HG03571 (cell line): Measurements from ENCODE around the gene CACNA1C.

Source experiments
- ATAC-seq: cut with Tn5 transposase; IDR thresholded peaks from one replicate; pipeline ENCODE4 v1.9.1; 2021; ENCODE audit not compliant: unreplicated experiment

Gene CACNA1C

DNA sequence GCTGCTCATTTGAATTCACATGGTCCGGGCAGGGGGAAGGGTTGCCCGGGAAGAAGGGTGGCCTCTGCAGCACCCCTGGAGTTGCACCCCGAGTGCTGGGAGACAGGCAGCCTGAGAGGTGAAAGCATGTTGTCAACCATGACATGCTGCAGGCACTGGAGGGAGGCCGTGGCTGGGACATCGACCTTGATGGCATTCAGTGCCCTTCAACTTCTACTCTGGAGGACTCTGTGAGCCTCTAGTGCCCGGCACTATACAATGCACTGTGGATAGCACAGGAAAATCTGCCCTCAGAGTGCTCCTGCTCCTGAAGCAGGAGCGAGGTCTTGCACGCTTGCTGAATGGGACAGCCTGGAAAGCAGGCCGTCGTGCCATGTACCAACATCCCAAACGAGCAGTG is 382.7 kb downstream of the CACNA1C start:
- no peak for ATAC-seq

DNA sequence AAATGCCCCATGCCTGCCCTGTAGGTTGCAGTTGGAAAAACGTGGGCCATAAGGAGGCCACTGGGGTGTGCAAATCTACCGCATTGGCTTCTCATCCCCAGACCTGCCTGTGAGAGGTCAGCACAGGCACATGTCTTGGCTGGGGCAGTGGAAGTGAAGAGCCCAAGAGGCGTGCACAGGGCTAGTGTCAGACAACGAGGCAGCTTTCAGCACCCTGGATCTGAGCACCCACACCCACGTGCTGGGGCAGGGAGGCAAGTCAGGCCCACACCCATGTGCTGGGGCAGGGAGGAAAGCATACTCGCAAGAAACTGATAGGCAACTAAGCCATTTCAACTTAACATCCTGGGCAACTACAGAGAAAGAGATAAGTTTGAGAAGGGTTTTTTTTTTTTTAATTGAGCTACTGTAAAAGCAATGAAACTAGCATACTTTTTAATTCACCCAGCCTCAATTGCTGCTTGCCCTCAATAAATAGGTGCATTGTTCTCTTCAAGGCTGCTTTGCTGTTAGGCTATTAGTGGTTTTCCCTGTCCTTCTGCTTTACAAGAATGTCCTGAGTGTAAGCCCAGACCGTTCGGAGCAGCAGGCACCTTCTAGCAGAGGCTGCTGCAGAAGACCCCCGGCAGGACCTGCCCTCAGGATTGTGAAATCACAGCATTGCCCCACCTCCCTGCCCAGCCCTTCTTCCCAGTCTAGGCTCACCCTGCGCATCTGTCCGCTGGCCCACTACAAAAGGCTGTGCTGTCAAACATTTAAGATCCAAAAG is 386.7 kb downstream of the CACNA1C start:
- no peak for ATAC-seq

DNA sequence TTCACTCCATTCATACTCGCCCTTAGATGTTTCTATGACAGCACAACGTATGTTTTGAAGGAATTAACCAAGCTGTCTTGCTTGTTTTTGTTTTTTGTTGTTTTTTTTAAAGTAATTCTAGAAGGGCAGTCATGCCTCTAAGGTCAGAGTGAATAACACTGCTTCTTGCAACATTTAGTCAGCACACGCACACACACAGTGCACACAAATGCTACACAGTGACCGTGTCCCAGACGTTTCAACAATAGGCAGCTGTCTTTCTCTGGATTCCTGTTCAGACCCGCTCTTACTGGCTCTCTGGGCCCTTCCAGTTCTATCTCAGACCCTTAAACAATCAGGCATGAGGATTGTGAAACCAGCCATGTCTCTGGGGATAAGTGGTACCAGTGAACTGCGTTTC is 391.0 kb downstream of the CACNA1C start:
- no peak for ATAC-seq

DNA sequence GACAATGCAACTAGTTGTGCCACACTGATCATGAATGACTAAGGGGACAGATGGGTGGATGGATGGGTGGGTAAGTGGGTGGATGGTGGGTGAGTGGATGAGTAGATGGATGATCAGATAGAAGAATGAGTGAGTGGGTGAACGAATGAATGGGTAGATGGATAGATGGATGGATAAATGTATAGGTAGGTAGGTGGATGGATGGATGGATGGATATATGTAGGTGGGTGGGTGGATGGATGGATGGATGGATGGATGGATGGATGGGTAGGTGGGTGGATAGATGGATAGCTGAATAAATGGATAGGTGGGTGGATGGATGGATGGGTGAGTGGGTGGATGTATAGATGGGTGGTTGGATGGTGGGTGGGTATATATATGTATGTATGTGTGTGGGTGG is 393.2 kb downstream of the CACNA1C start:
- no peak for ATAC-seq

DNA sequence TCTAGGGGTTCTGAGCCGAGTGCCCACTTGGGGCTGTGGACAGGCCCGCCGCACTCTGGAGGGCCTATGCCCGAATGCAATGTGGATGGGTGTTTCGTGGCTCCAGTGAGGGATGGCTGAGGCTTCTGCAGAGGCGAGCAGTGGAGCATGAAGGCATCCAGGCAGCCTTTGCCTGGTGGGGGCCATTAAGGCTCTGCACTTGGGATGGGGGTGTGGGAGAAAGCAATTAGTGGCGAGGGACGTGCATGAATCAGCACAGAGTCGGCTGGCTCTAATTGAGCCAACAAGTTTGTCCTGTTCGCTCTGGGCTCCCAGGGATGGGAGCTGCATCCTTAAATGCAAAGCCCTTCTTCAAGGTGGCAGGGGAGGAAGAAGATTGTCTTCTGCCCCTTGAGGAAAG is 395.1 kb downstream of the CACNA1C start:
- no peak for ATAC-seq

DNA sequence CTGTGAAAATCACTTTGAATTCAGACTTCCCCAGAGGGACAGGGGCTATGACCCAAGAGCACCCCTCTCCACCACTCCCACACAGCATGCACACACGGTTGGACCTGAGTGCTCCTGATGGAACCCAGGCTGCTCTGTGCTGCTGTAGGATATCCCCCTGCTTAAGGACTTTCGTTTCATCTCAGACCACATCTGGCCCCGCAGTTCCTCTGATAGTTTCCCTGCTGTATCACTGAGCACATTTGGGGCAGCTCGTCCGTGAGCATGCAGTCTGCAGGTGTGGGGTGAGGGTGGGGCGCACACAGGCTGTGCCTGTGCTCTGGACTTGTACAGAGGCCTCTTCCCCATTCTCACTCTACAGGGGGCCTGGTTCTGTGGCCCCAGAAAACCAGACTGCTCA is 396.8 kb downstream of the CACNA1C start:
- no peak for ATAC-seq

DNA sequence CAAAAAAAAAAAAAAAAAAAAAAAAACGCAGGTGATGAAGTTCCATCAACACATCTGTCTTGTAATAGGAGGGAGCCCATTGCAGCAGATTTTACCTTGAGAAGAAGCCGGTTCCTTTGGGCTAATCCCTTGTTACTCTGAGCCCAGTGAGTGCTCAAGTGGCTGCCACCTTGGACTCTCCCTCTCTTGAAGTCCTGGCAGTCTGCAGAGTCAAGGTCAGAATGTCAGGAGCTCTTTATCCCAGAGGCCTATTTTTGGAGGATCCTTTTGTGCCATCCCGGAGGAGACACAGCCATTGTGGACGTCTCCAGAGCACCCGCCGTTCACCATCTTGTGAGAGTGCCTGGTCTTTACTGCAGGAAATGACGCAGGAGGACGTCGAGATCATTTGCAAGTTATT is 397.8 kb downstream of the CACNA1C start:
- no peak for ATAC-seq

DNA sequence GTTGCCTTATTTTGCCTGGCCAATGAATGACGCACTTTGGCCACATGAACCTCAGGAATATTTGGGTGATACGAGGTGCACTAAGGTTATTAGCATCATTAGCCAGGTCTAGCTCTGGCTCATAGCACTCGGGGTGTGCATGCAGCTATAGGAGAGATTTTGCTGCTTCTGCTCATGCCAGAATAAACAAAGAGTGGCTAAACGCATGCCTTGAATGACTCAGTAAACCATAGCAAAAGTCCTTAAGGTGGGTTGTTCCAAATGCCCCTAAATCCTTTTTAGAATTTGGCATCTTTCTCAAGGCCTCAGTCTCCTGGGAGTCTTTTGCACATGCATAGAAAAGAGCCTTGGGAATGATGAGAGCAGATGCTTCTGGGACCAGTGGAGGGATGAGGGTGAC is 398.2 kb downstream of the CACNA1C start:
- no peak for ATAC-seq

DNA sequence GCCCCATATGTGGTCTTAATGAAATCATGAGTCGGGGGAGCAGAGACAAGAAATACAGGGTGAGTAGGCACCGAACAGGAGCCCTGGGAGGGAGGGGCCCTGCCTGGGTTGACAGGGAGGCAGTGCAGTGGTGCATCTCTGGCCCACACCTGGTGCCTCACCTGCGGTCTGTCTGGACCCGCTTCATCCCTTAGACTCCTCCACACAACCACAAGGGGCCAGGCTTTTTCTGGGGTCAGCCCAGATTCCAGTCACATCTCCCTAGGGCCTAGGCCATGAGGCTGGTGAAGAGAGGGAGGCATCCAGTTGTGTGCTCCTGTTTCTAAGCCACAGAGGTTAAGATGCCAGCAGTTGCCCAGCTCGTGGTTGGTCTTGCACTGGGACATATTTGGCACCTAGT is 398.7 kb downstream of the CACNA1C start:
- ATAC-seq, result no peak

DNA sequence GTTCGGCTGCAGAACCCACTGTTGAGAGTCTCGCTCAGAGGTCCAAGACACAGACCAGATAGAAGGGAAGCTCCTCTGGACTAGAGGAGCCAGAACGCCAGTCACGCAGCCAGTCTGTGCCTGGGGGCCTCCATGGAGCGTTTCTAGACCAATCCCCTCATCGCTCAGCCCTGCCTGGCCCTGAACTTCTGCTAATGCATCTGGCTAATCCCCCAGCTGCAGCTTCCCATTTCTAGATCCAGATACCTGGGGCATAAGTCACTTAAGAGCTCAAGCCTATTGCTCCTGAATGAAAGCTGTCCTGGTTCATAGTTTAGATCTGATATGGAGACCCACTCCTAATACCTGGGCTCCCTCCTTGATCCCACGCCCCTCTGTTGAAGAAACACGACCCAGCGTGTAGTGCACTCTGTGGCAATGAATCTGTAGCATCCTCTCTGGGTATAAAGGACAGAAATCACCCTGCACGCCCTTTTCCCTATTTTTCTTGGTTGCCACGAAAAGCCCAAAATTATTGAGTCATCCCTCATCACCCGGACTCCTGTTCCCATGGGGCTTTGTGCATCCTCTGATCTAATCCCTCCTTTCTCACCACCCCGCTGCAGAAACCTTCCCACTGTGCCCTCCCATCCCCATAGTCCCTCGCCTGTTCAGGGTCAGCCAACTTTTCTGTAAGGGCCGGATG is 400.4 kb downstream of the CACNA1C start:
- ATAC-seq, result no peak

DNA sequence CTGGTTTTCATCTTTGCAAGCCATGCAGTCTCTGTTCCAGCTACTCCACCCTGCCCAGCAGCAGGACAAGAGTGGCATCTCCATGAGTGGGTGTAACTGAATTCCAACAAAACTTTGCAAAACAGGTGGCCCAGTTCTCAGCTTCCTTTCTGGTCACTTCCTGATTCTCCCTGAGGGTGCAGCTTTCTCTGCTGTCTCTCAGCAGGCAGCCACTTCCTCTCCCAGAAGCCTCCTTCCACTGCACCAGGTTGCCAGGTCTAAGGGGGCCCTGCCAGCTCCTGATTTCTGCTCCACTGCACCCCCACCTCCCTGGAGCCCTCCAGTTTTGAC is 400.9 kb downstream of the CACNA1C start:
- ATAC-seq, result no peak

DNA sequence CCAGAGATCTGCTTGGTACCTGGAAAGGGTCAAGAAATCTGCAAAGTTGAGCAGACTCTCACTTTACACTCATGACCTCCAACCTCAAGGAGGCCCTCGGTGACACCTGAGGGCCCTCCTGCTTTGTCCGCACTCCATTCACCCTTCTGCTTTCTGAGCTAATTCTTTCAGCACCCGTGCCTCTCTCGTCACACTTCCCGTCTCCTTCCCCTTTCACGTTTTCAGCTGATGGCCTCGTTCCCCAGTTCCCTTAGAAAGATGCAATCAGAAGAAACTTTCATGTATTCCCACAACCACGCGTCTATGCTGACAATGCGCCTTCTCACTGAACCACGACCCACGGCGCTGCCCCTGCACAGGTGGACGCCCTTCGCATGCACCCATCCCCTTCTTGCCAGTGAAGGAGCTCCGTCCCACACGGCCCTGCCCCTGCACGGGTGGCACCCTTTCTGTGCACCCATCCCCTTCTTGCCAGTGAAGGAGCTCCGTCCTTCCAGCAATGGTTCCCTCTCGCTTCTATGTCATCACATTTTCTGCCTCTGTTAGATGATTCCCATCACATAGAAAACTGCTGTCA is 401.9 kb downstream of the CACNA1C start:
- ATAC-seq, result no peak

DNA sequence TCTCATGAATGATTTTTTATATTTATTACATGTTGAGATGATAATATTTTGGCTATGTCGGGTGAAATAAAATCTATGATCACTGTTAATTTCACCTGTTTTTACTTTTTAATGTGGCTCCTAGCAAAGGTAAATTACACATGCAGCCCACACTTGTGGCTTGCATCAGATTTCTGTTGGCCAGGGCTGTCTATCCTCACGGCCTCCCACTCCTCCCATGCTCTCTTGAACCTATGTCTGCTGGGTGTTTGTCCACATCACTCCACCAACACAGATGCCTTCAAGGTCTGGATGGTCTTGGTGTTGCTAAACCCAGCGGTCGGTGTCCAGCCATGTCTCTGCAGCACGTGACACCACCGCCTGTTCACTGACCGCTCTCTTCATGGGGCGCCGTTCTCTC is 402.6 kb downstream of the CACNA1C start:
- ATAC-seq, result no peak

DNA sequence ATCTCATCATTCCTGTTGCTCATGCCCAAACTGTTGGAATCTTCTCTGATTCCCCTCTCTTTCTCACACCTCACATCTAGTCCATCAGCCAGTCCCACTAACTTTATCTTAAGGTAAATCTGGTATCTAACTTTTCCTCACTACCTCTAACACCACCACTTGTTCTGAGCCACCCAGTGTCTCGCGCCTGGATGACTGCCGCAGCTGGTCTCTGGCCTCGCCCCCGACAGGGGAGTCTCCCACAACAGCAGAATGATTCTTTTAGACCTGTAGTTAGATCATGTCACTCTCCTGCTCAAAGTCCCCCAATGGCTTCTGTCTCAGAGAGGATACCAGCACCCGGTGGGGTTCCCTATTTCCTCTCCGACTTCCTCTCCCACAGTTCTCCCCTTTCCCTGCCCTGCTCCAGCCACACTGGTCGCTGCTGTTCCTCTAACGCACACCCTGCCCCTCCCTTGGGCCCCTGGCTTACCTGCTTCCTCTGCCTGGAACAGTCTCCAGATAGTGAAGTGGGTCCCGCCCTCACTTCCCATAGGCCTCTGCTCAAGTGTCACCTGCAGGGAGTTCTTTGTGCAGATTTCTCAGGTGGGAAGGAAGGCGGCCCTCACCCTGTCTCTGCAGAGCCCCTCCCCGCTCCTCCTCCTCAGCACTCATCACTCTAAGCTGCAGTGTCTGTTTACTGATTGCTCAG is 403.5 kb downstream of the CACNA1C start:
- ATAC-seq, result no peak

DNA sequence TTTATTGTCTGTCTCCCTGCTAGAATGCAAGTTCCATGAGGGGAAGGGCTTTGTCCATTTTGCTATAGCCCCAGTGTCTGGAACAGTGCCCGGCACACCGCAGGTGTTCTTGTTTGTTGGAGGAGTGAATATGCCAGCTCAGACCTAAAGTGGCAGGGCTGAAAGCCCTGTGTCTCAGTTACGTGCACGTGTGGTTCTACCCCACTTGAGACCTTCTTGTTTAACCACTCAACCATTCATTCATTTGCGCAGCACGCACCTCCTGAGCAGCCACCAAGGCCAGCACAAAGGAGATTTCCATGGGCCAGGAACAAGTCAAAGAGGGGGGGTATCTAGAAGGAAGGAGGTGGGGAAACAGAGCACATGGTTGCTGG is 404.0 kb downstream of the CACNA1C start:
- no peak for ATAC-seq

DNA sequence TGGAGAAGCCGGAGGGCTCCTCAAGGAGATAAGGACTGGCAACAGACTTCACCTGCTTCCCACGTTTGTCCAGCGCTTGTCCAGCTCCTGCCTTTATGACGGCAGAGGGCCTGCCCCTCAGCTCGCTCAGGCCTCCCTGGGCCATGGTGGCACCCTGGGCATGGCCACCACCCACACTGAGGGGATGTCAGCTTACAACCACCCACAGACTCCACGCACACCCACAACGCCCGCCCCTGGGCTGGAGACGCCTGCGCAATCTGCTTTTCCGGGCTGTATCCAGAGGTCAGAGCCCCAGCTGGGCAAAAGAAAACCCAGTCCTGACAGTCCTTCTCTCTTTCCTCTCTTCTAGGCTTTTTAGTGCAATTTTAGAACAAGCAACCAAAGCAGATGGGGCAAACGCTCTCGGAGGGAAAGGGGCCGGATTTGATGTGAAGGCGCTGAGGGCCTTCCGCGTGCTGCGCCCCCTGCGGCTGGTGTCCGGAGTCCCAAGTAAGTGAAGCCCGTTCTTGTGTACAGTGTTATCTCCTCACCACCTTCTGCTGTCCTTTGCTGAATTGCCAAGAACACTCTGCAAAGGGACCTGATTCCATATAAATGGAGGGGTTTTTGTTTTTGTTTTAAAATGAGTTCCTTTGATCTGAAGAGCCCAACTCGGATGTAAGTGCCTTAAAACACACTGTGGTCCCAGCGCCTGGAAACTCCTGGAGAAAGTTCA is 404.6 kb downstream of the CACNA1C start:
- no peak for ATAC-seq

DNA sequence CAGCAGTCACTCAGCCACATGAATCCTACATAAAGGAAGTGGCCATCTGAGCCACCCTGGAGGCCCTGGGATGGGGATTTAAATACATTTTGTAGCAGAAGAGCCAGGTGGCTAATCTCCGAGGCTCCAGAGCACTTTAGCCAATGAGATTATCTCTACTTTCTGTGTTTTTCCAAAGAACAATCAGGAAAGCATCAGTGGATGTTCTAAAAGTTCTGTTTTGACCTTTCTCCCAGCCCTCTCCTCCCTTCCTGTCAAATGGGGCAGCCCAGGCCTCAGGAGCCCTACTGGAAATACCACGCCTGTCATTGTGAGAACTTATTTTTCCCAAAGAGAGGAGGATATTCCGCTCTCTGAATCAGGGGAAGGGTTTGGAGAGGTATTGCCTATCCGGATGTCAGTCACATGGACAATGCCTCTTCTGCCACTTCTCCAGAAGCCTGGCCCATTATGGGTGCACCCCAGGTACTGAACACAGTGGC is 405.2 kb downstream of the CACNA1C start:
- ATAC-seq, result no peak

DNA sequence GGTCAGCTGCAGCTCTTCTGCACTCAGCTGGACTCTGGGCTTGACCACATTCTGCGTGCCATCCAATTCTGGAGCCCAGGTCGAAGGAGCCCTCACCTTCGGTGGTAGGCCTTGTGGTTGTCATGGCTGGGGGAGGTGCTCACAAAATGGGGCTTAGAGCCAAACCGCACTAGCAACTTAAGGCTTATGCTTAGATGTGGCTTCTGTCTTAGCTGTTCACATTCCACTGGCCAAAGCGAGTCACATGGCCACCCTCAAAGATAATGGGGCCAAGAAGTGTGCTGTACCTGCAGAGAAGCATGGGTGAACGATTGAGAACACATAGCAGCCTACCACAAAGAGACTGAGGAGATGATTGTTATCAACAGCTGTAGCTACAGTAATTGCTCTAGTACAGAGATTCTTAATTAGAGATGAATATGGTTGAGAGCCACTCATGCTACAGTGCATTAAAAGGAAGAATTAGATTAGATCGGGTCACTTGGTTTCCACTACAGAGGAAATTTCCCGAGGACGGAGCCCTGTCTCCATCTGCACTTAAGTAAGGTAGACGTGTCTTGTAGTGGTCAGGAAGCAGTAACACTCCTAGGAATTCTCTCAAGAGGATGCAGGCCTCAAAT is 407.4 kb downstream of the CACNA1C start:
- no peak for ATAC-seq

DNA sequence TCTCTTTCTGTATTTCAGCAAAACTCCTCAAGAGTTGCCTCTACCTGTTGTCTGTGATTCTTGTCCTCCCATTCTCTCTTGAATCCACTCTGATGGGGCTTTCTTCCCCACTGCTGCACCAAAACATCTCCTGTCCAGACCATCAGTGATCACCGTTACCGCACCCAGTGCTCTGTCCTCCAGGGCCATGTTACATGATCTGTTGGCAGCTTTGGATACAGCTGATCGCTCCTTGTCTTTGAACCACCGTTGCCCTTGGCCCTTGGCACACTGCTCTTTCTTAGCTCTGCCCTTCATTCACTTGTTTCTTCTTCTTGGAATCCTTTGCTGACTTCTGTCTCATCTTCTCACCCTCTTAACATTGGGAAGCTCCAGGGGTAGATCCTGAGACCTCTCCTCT is 408.3 kb downstream of the CACNA1C start:
- no peak for ATAC-seq

DNA sequence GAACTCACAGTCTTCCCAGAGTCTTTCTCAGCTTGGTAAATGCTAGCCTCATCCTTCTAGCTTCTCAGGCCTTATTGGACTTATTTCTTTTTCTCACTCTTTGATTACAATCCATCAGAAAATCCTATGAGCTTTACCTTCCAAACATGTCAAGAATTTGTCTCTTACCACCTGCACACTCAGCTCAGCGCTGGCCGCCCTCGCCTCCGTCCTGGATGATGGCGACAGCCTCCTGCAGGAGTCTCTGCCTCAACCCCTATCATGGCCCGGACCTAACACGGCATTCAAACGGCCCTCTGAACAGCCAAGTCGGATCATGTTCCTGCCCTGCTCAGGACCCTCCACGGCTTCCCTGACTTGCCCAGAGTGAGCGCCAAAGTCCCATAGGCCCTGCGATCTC is 408.9 kb downstream of the CACNA1C start:
- no peak for ATAC-seq

DNA sequence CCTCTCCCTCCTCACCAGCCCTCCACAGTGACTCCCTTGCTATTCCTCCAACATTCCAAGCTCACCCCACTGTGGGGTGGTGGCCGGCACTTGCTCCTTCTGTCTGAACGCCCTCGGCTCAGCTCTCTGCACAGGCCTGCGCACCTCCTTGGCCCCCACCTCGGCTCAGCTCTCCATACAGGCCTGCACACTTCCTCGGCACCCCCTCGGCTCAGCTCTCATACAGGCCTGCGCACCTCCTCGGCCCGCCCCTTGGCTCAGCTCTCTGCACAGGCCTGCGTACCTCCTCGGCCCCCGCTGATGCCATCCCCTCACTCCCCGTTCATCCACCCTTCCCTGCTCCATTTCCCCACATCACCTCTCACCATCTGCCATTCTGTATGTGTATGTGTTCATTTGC is 409.3 kb downstream of the CACNA1C start:
- no peak for ATAC-seq
